Body of pancreas (tissue), 4 donors: ENCODE data around the gene SNED1. TPM values are rescaled to one million over a fixed set of nuclear protein-coding genes. Genes with fewer than 3 reads are reported as not detected.

Source experiments
- ATAC-seq: fragments of 150-250 bp; one replicate; pipeline ENCODE4 v1.9.1; 2016
- DNase-seq, 4 donors: peaks; one replicate each; pipeline ENCODE4 v3.0.0-alpha.2; 2019
- H3K27ac ChIP-seq, 4 donors: fragments of 200-600 bp; sonication (generic); 1 replicate in 3 of 4; 2 replicates in 1 of 4; pipeline versions ENCODE4 v1.5.1 to v1.6.1; 2016 to 2019; ENCODE audit warnings: mild to moderate bottlenecking in 1 of 4, mixed read lengths in 1 of 4, moderate library complexity in 1 of 4
- H3K27me3 ChIP-seq, 2 donors: fragments of 200-600 bp; sonication (generic); one replicate each; pipeline ENCODE4 v1.6.0; 2016; ENCODE audit warnings: mild to moderate bottlenecking in 1 of 2
- H3K36me3 ChIP-seq, 2 donors: fragments of 200-600 bp; sonication (generic); replicated peaks in 1 of 2; 2 replicates each; pipeline ENCODE4 v1.5.1; 2016; ENCODE audit warnings: low read depth in 2 of 2; ENCODE audit not compliant: insufficient read depth in 1 of 2
- H3K4me1 ChIP-seq: fragments of 200-600 bp; sonication (generic); one replicate; pipeline ENCODE4 v1.6.0; 2016
- H3K4me3 ChIP-seq, 2 donors: fragments of 200-600 bp; sonication (generic); 1 replicate in 1 of 2; 2 replicates in 1 of 2; pipeline ENCODE4 v1.5.1; 2016 to 2019
- H3K9me3 ChIP-seq, 3 donors: fragments of 200-600 bp; sonication (generic); 1 replicate in 2 of 3; 2 replicates in 1 of 3; pipeline ENCODE4 v1.5.1; 2016
- CTCF ChIP-seq, 7 experiments: fragments of 450-650 bp in 4 of 7; fragments of 200-600 bp in 3 of 7; sonication (generic) in 3 of 7; IDR thresholded peaks; one replicate each; pipeline ENCODE4 v1.5.1; 2016 to 2019; ENCODE audit warnings: antibody characterized with exemption in 7 of 7
- POLR2A ChIP-seq, 3 donors: fragments of 450-650 bp; IDR thresholded peaks; one replicate each; pipeline ENCODE4 v1.6.1; 2016; ENCODE audit warnings: antibody characterized with exemption in 3 of 3, mild to moderate bottlenecking in 2 of 3
- WGBS, 2 donors: methylation state at CpG; one replicate each; pipeline ENCODE4 v1.1.5; 2017; 5-methylcytosine and 5-hydroxymethylcytosine counted together
- intact Hi-C: fragments of 100-400 bp; cut with DNase I; formaldehyde crosslinking; loops from one replicate; pipeline ENCODE4 v1.15.1; 2023
- total RNA-seq, 2 donors: library from RNA; depleted of rRNA; stranded (reverse); fragments of >200 nt; gene quantifications; one replicate each; pipeline ENCODE4 v1.1.0, GENCODE V29; 2016

The SNED1 gene
- total RNA-seq, 2 donors from 2014 or later, result 13.5 to 33.0 TPM

GRCh38 chr2:241033336-241033987 lies 35.0 kb downstream of the SNED1 start:
- Histone ChIP-seq H3K27me3 (no peaks in the 10 kb centered on the region), H3K9me3 (no peaks in the 10 kb centered on the region), H3K4me3 (no peak overlapping the region), H3K36me3 (no peaks in the 10 kb centered on the region), H3K4me1 (peaks cover 10% of the 10 kb centered on the region), H3K27ac (no peak overlapping the region)
- ATAC-seq (no peak), DNase-seq (no peak)
- 76 to 86% methylated on average over 9 to 17 of the region's 17 CpGs for WGBS, 2 donors
- TF ChIP-seq POLR2A (IDR thresholded peaks at IDR 0.05) (no peak), CTCF (IDR thresholded peaks at IDR 0.05) (no peak)
- intact Hi-C loops, result no loop called here

DNA sequence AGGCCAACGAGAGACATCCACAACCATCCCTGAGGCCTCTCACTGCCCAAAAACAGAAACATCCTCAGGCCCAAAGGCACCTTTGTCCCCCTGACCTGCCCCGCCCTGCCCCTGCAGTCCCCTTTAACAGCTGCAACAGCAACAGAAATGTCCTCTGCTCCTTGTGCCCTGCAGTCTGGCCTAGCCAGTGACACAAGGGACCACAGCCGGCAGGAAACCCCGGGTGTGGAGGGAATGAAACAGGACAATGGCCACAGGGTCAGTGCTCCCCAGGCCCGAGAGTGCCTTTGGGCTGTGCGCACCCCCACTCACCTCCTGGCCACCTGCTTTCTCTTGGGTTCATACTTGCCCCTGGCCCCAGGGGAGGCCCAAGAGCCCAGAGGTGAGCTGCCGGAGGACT lies 35.6 kb downstream of the SNED1 start:
- ATAC-seq, result no peak
- no peak overlapping the region for H3K27ac ChIP-seq
- WGBS, 2 donors, result 83 to 90% methylated on average over 1 to 7 of the region's 7 CpGs
- H3K9me3 ChIP-seq, result no peaks in the 10 kb centered on the region
- no peak for DNase-seq
- H3K4me1 ChIP-seq, result peaks cover 10% of the 10 kb centered on the region
- no peaks in the 10 kb centered on the region for H3K27me3 ChIP-seq
- H3K36me3 ChIP-seq, result no peaks in the 10 kb centered on the region
- H3K4me3 ChIP-seq, result no peak overlapping the region
- TF ChIP-seq POLR2A (IDR thresholded peaks at IDR 0.05) (no peak), CTCF (IDR thresholded peaks at IDR 0.05) (no peak)
- intact Hi-C loops, result no loop called here

- H3K27ac ChIP-seq, result no peak overlapping the region
- 89 to 92% methylated on average over 17 to 22 of the region's 22 CpGs for WGBS, 2 donors
- H3K36me3 ChIP-seq, result no peaks in the 10 kb centered on the region
- DNase-seq (no peak), ATAC-seq (no peak)
- H3K4me1 ChIP-seq, result peaks cover 10% of the 10 kb centered on the region
- no peak for TF ChIP-seq CTCF (IDR thresholded peaks at IDR 0.05)
- TF ChIP-seq POLR2A (IDR thresholded peaks at IDR 0.05), result no peak
- H3K4me3 ChIP-seq, result no peak overlapping the region
- H3K27me3 ChIP-seq, result no peaks in the 10 kb centered on the region
- H3K9me3 ChIP-seq, result no peaks in the 10 kb centered on the region
- intact Hi-C loops, result no loop called here
Observed at GRCh38 chr2:241034490-241035141, 36.2 kb downstream of the SNED1 start.

DNA sequence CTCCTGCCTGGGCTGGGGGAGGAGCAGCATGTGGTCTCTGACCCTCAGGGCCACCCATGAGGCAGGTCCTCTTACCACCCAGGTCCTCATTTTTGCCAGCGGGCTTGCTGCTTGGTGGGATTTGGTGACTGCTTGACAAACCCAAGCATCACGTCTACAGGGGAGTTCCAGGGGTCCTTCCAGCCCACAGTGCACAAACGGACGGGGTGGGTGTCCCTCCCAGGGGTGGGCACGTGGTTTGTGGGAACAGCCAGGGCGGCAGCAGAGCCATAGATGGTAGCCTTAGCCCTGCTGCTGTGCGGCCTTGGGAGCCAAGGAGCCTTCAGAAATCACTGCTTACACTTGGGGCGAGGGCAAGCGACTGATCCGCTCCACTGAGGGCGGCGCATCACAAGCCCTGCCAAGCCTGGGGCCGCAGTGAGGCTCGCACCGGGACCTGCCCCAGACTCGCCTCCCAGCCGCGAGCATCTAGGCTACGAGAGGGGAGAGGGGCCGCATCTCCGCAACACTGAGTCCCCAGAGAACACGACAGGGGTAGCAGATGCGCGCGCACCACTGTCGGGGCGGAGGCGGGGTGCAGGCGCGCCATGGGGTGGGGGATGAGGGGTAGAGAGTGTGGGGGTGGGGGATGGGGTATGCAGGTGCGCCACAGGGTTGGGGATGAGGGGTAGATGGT lies 36.9 kb downstream of the SNED1 start:
- ATAC-seq (no peak), DNase-seq (peak in 1 of 4 donors; percentile 10)
- 61 to 71% methylated on average over 6 to 25 of the region's 31 CpGs for WGBS, 2 donors
- Histone ChIP-seq H3K4me1 (peaks cover 10% of the 10 kb centered on the region), H3K27ac (no peak overlapping the region), H3K9me3 (no peaks in the 10 kb centered on the region), H3K27me3 (no peaks in the 10 kb centered on the region), H3K36me3 (no peaks in the 10 kb centered on the region), H3K4me3 (no peak overlapping the region)
- TF ChIP-seq POLR2A (IDR thresholded peaks at IDR 0.05) (no peak), CTCF (IDR thresholded peaks at IDR 0.05) (no peak)
- intact Hi-C loops, result no loop called here
